H1 (cell line): Measurements from ENCODE around the gene NOL12. TPM values are rescaled to one million over a fixed set of nuclear protein-coding genes. Genes with fewer than 3 reads are reported as not detected.
A peak's percentile ranks its signal among the peaks of the same experiment; 100 is the strongest.

ENCODE experiments used
- MAX ChIP-seq: IDR thresholded peaks from 2 replicates; pipeline ENCODE4 v1.6.1; 2012; ENCODE audit warnings: inconsistent platforms
- RBBP5 ChIP-seq: IDR thresholded peaks from 2 replicates; pipeline ENCODE4 v1.7.1; 2012; ENCODE audit warnings: low read depth, mild to moderate bottlenecking, inconsistent platforms, low read length, moderate library complexity, borderline replicate concordance
- polyA plus RNA-seq, 7 experiments: library from polyadenylated mRNA; depleted of rRNA in 3 of 7; stranded (reverse) in 5 of 7; unstranded in 2 of 7; fragments of >200 nt in 5 of 7; fragments of 200-250 nt in 2 of 7; gene quantifications; 1 replicate in 5 of 7; 2 replicates in 1 of 7; 4 replicates in 1 of 7; pipeline versions ENCODE4 v1.2.1 to v1.2.3, GENCODE V29; 2011 to 2013; ENCODE audit warnings: missing spikeins in 2 of 7, mixed read lengths in 2 of 7
- total RNA-seq: library from RNA; stranded (reverse); fragmentation: NEBNext Ultra II Directional; extraction: Animal tissue kit (Norgen Biotek cat#: 25700); gene quantifications from 2 replicates; pipeline ENCODE4 v1.2.1, GENCODE V29; 2021

NOL12 gene
- total and polyA plus RNA-seq, 2 of the 8 experiments (the other 6 are each of a cell fraction or from before 2014, with no cell fraction given): 25.3 to 28.3 TPM

- TF ChIP-seq MAX (0 out of 2 replicates have a peak, but pooled peaks have one; percentile 13), RBBP5 (0 out of 2 replicates have a peak, but pooled peaks have one; percentile 35)
Observed at GRCh38 chr22:37659066-37659896, 26.9 kb upstream of the NOL12 start (continued).
